ENCODE data around the gene WWOX. TPM values are rescaled to one million over a fixed set of nuclear protein-coding genes. Genes with fewer than 3 reads are reported as not detected.

The WWOX gene
- total RNA-seq, 1 experiment from 2014 or later: 15.6 TPM

GRCh38 chr16:79261481-79261940 is 1162.1 kb downstream of the WWOX start:
- Histone ChIP-seq H3K9me3 (ENCODE audit: control insufficient read depth, low read depth, low read length) (no peaks in the 10 kb centered on the region), H3K14ac (ENCODE audit: insufficient read depth, low read length) (no peak overlapping the region), H2AK5ac (ENCODE audit: insufficient read length, low read length) (no peak overlapping the region), H2BK5ac (ENCODE audit: insufficient read length, low read length) (no peak overlapping the region), H3K56ac (ENCODE audit: insufficient read length, low read depth, low read length) (no peak overlapping the region), H4K8ac (replicated peaks; ENCODE audit: insufficient read length, low read depth, low read length) (no peak overlapping the region), H3K27ac (ENCODE audit: insufficient read length, low read depth, low read length) (no peak overlapping the region), H3K27me3 (ENCODE audit: insufficient read depth, low read length) (no peaks in the 10 kb centered on the region), H4K91ac (ENCODE audit: insufficient read length, low read depth, low read length) (no peak overlapping the region), H2BK120ac (ENCODE audit: low read depth, low read length, poor library complexity, severe bottlenecking) (no peak overlapping the region), H2BK20ac (ENCODE audit: low read depth, low read length, poor library complexity, severe bottlenecking) (no peak overlapping the region), H3K79me1 (ENCODE audit: insufficient read depth, low read depth, low read length, poor library complexity, severe bottlenecking) (no peaks in the 10 kb centered on the region), H3K18ac (ENCODE audit: insufficient read length, low read depth, low read length) (no peak overlapping the region), H3K4ac (ENCODE audit: low read depth, low read length) (no peak overlapping the region), H3K23me2 (ENCODE audit: insufficient read length, low read depth, low read length, poor library complexity, severe bottlenecking) (no peaks in the 10 kb centered on the region), H3K9ac (ENCODE audit: extremely low read depth, insufficient read length, low read length) (no peak overlapping the region), H2BK15ac (ENCODE audit: low read depth, low read length) (no peak overlapping the region), H3T11ph (ENCODE audit: low read length) (no peak overlapping the region), H2AFZ (ENCODE audit: low read length) (no peak overlapping the region), H4K20me1 (ENCODE audit: control insufficient read depth, insufficient read depth, insufficient read length) (no peaks in the 10 kb centered on the region), H3K4me2 (ENCODE audit: insufficient read depth, insufficient read length, low read length) (no peak overlapping the region), H4K5ac (ENCODE audit: insufficient read length, low read depth, low read length) (no peak overlapping the region), H3K23ac (ENCODE audit: insufficient read length, low read depth, low read length) (no peak overlapping the region), H3K79me2 (ENCODE audit: insufficient read depth, low read length) (no peaks in the 10 kb centered on the region), H2BK12ac (ENCODE audit: insufficient read length, low read depth, low read length) (no peak overlapping the region), H3K4me1 (ENCODE audit: insufficient read depth, low read length) (no peaks in the 10 kb centered on the region)
- peak; percentile 74 for DNase-seq
- TF ChIP-seq, protein P1, sequence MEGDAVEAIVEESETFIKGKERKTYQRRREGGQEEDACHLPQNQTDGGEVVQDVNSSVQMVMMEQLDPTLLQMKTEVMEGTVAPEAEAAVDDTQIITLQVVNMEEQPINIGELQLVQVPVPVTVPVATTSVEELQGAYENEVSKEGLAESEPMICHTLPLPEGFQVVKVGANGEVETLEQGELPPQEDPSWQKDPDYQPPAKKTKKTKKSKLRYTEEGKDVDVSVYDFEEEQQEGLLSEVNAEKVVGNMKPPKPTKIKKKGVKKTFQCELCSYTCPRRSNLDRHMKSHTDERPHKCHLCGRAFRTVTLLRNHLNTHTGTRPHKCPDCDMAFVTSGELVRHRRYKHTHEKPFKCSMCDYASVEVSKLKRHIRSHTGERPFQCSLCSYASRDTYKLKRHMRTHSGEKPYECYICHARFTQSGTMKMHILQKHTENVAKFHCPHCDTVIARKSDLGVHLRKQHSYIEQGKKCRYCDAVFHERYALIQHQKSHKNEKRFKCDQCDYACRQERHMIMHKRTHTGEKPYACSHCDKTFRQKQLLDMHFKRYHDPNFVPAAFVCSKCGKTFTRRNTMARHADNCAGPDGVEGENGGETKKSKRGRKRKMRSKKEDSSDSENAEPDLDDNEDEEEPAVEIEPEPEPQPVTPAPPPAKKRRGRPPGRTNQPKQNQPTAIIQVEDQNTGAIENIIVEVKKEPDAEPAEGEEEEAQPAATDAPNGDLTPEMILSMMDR (conservative IDR thresholded peaks at IDR 0.05): peak; percentile 83
- H3K36me3 Mint-ChIP-seq (ENCODE audit: insufficient read depth in 1 of 3, low read depth in 3 of 3): no peaks in the 10 kb centered on the region; a peak in 1 of 7 replicates
- no peak overlapping the region for H3K4me3 Mint-ChIP-seq
- H3K9me3 Mint-ChIP-seq: no peaks in the 10 kb centered on the region
- H3K27ac Mint-ChIP-seq: no peak overlapping the region
- peaks cover 0 to 4% of the 10 kb centered on the region in 2 experiments; a peak in 1 of 4 replicates for H3K4me1 Mint-ChIP-seq
- H3K27me3 Mint-ChIP-seq (ENCODE audit: low read depth): 0 out of 2 replicates have a peak, but pooled peaks cover 3% of the 10 kb centered on the region
- WGBS (ENCODE audit: extremely low coverage, insufficient read length, low lambda C conversion rate): no CpG with 5 or more reads among the region's 5 CpGs
